H1 (cell line): ENCODE measurements around the gene CELF4. TPM values are rescaled to one million over a fixed set of nuclear protein-coding genes. Genes with fewer than 3 reads are reported as not detected.

Experiments used
- BACH1 ChIP-seq: IDR thresholded peaks from 2 replicates; pipeline ENCODE4 v1.6.1; 2012; ENCODE audit warnings: low read length, improper control_type of control experiment
- CHD1 ChIP-seq: IDR thresholded peaks from 2 replicates; pipeline ENCODE4 v1.6.1; 2012; ENCODE audit warnings: low read depth, low read length, improper control_type of control experiment
- EGR1 ChIP-seq: IDR thresholded peaks from 2 replicates; pipeline ENCODE4 v1.6.1; 2011; ENCODE audit warnings: low read depth, low read length, borderline replicate concordance
- FOSL1 ChIP-seq: IDR thresholded peaks from 2 replicates; pipeline ENCODE4 v1.6.1; 2011; ENCODE audit warnings: mild to moderate bottlenecking, low read depth, low read length, moderate library complexity; ENCODE audit not compliant: insufficient read depth
- JUN ChIP-seq: IDR thresholded peaks from 2 replicates; pipeline ENCODE4 v1.6.1; 2011; ENCODE audit warnings: low read depth, mild to moderate bottlenecking, improper control_type of control experiment, low read length
- PHF8 ChIP-seq: fragments of 200-600 bp; sonication (generic); conservative IDR thresholded peaks from 2 replicates; pipeline ENCODE4 v1.7.1; 2012; ENCODE audit warnings: low read depth, mild to moderate bottlenecking, inconsistent platforms, low read length, moderate library complexity
- RFX5 ChIP-seq: IDR thresholded peaks from 2 replicates; pipeline ENCODE4 v1.6.1; 2011; ENCODE audit warnings: low read depth, low read length, improper control_type of control experiment, borderline replicate concordance
- RNF2 ChIP-seq: fragments of 200-900, 300-1000 bp; sonication (generic); IDR thresholded peaks from 2 replicates; pipeline ENCODE4 v1.7.1; 2016; ENCODE audit warnings: borderline replicate concordance, low read depth, mild to moderate bottlenecking, antibody characterized with exemption, low read length; ENCODE audit not compliant: poor library complexity, severe bottlenecking; ENCODE audit errors: missing control alignments
- TAF7 ChIP-seq: optimal IDR thresholded peaks from 2 replicates; pipeline ENCODE3; 2011; ENCODE audit warnings: low read depth, mild to moderate bottlenecking, inconsistent platforms, low read length, moderate library complexity, borderline replicate concordance
- polyA plus RNA-seq, 7 experiments: library from polyadenylated mRNA; depleted of rRNA in 3 of 7; stranded (reverse) in 5 of 7; unstranded in 2 of 7; fragments of >200 nt in 5 of 7; fragments of 200-250 nt in 2 of 7; gene quantifications; 1 replicate in 5 of 7; 2 replicates in 1 of 7; 4 replicates in 1 of 7; pipeline versions ENCODE4 v1.2.1 to v1.2.3, GENCODE V29; 2011 to 2013; ENCODE audit warnings: missing spikeins in 2 of 7, mixed read lengths in 2 of 7
- total RNA-seq: library from RNA; stranded (reverse); fragmentation: NEBNext Ultra II Directional; extraction: Animal tissue kit (Norgen Biotek cat#: 25700); gene quantifications from 2 replicates; pipeline ENCODE4 v1.2.1, GENCODE V29; 2021
- TF ChIP-seq, protein P1 (sequence below): fragments of 300-600 bp; sonication (generic); IDR thresholded peaks from 2 replicates; pipeline ENCODE4 v1.7.1; 2012; ENCODE audit warnings: low read length, moderate library complexity, mild to moderate bottlenecking, inconsistent platforms; ENCODE audit not compliant: insufficient replicate concordance

CELF4 gene
- total and polyA plus RNA-seq, 2 of the 8 experiments (the other 6 are each of a cell fraction or from before 2014, with no cell fraction given), result 1.6 to 3.4 TPM

DNA sequence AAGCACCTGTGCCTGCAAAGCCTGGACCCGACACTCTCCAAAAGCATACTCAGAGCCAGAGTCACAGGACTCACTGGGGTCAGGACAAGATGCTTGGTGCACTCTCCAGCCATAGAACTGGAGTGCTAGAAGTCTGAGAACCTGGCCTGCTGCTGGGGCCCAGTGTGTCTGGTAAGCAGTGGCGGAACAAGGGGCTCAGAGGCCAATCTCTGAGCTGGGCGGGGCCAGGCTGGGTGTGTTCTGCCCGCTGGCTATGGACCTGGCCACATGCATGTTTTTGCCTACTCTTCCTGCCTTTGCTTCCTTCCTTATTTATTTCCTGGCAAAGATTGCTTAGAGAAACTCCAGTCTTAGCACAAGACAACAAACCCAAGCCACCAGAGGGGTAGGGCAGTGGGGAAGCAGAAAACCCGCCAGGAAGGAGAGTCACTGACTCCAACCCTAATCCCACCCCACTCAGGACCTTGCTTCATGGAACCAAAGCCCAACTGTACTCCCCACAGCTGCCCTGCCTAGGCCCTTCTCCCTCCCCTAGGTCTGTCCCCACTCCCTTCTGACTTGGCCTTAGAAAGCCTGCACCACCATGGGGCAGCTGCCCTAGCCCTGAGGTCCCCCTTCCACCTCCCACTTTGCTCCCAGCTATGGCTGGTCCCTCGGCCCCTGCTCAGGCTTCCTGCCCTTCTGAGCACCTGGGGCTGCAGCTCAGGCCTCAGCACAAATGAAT is 315.5 kb downstream of the CELF4 start (continued):
- TF ChIP-seq, protein P1, sequence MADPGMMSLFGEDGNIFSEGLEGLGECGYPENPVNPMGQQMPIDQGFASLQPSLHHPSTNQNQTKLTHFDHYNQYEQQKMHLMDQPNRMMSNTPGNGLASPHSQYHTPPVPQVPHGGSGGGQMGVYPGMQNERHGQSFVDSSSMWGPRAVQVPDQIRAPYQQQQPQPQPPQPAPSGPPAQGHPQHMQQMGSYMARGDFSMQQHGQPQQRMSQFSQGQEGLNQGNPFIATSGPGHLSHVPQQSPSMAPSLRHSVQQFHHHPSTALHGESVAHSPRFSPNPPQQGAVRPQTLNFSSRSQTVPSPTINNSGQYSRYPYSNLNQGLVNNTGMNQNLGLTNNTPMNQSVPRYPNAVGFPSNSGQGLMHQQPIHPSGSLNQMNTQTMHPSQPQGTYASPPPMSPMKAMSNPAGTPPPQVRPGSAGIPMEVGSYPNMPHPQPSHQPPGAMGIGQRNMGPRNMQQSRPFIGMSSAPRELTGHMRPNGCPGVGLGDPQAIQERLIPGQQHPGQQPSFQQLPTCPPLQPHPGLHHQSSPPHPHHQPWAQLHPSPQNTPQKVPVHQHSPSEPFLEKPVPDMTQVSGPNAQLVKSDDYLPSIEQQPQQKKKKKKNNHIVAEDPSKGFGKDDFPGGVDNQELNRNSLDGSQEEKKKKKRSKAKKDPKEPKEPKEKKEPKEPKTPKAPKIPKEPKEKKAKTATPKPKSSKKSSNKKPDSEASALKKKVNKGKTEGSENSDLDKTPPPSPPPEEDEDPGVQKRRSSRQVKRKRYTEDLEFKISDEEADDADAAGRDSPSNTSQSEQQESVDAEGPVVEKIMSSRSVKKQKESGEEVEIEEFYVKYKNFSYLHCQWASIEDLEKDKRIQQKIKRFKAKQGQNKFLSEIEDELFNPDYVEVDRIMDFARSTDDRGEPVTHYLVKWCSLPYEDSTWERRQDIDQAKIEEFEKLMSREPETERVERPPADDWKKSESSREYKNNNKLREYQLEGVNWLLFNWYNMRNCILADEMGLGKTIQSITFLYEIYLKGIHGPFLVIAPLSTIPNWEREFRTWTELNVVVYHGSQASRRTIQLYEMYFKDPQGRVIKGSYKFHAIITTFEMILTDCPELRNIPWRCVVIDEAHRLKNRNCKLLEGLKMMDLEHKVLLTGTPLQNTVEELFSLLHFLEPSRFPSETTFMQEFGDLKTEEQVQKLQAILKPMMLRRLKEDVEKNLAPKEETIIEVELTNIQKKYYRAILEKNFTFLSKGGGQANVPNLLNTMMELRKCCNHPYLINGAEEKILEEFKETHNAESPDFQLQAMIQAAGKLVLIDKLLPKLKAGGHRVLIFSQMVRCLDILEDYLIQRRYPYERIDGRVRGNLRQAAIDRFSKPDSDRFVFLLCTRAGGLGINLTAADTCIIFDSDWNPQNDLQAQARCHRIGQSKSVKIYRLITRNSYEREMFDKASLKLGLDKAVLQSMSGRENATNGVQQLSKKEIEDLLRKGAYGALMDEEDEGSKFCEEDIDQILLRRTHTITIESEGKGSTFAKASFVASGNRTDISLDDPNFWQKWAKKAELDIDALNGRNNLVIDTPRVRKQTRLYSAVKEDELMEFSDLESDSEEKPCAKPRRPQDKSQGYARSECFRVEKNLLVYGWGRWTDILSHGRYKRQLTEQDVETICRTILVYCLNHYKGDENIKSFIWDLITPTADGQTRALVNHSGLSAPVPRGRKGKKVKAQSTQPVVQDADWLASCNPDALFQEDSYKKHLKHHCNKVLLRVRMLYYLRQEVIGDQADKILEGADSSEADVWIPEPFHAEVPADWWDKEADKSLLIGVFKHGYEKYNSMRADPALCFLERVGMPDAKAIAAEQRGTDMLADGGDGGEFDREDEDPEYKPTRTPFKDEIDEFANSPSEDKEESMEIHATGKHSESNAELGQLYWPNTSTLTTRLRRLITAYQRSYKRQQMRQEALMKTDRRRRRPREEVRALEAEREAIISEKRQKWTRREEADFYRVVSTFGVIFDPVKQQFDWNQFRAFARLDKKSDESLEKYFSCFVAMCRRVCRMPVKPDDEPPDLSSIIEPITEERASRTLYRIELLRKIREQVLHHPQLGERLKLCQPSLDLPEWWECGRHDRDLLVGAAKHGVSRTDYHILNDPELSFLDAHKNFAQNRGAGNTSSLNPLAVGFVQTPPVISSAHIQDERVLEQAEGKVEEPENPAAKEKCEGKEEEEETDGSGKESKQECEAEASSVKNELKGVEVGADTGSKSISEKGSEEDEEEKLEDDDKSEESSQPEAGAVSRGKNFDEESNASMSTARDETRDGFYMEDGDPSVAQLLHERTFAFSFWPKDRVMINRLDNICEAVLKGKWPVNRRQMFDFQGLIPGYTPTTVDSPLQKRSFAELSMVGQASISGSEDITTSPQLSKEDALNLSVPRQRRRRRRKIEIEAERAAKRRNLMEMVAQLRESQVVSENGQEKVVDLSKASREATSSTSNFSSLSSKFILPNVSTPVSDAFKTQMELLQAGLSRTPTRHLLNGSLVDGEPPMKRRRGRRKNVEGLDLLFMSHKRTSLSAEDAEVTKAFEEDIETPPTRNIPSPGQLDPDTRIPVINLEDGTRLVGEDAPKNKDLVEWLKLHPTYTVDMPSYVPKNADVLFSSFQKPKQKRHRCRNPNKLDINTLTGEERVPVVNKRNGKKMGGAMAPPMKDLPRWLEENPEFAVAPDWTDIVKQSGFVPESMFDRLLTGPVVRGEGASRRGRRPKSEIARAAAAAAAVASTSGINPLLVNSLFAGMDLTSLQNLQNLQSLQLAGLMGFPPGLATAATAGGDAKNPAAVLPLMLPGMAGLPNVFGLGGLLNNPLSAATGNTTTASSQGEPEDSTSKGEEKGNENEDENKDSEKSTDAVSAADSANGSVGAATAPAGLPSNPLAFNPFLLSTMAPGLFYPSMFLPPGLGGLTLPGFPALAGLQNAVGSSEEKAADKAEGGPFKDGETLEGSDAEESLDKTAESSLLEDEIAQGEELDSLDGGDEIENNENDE, result no peak
- no peak for TF ChIP-seq RFX5
- no peak for TF ChIP-seq JUN
- TF ChIP-seq BACH1, result no peak
- no peak for TF ChIP-seq PHF8
- TF ChIP-seq FOSL1, result no peak
- no peak for TF ChIP-seq RNF2
- no peak for TF ChIP-seq TAF7
- TF ChIP-seq EGR1, result no peak
- no peak for TF ChIP-seq CHD1
